HEK293T (cell line): ENCODE data around the gene C14orf132.

Experiments used
- ARNT ChIP-seq: fragments of 450-650 bp; IDR thresholded peaks from 2 replicates; pipeline ENCODE4 v1.6.1; 2017; ENCODE audit warnings: mild to moderate bottlenecking
- BHLHE40 ChIP-seq: fragments of 450-650 bp; IDR thresholded peaks from 2 replicates; pipeline ENCODE4 v1.6.1; 2016; ENCODE audit warnings: mild to moderate bottlenecking, moderate library complexity, borderline replicate concordance
- CTBP1 ChIP-seq: fragments of 450-650 bp; IDR thresholded peaks from 2 replicates; pipeline ENCODE4 v1.6.1; 2016; ENCODE audit warnings: borderline replicate concordance
- ELF4 ChIP-seq: fragments of 450-650 bp; IDR thresholded peaks from 2 replicates; pipeline ENCODE4 v1.6.1; 2017; ENCODE audit warnings: antibody characterized with exemption
- FOXK2 ChIP-seq: fragments of 450-650 bp; IDR thresholded peaks from 2 replicates; pipeline ENCODE4 v1.6.1; 2016; ENCODE audit warnings: mild to moderate bottlenecking
- HDGF ChIP-seq: fragments of 450-650 bp; IDR thresholded peaks from 2 replicates; pipeline ENCODE4 v1.6.1; 2017; ENCODE audit warnings: antibody characterized with exemption, borderline replicate concordance
- L3MBTL2 ChIP-seq: fragments of 450-650 bp; conservative IDR thresholded peaks from 2 replicates; pipeline ENCODE4 v1.6.1; 2016; ENCODE audit warnings: mild to moderate bottlenecking
- LEF1 ChIP-seq: fragments of 450-650 bp; IDR thresholded peaks from 2 replicates; pipeline ENCODE4 v1.6.1; 2017; ENCODE audit warnings: mild to moderate bottlenecking, borderline replicate concordance
- NFRKB ChIP-seq: fragments of 450-650 bp; IDR thresholded peaks from 2 replicates; pipeline ENCODE4 v1.6.1; 2016; ENCODE audit warnings: mild to moderate bottlenecking, moderate library complexity
- SP1 ChIP-seq: fragments of 450-650 bp; IDR thresholded peaks from 2 replicates; pipeline ENCODE4 v1.6.1; 2017
- SUZ12 ChIP-seq: fragments of 450-650 bp; IDR thresholded peaks from 2 replicates; pipeline ENCODE4 v1.6.1; 2016; ENCODE audit warnings: mild to moderate bottlenecking
- ZNF384 ChIP-seq: fragments of 450-650 bp; IDR thresholded peaks from 2 replicates; pipeline ENCODE4 v1.6.1; 2016
- TF ChIP-seq, protein P1 (sequence below): fragments of 450-650 bp; IDR thresholded peaks from 2 replicates; pipeline ENCODE4 v1.6.1; 2016

DNA sequence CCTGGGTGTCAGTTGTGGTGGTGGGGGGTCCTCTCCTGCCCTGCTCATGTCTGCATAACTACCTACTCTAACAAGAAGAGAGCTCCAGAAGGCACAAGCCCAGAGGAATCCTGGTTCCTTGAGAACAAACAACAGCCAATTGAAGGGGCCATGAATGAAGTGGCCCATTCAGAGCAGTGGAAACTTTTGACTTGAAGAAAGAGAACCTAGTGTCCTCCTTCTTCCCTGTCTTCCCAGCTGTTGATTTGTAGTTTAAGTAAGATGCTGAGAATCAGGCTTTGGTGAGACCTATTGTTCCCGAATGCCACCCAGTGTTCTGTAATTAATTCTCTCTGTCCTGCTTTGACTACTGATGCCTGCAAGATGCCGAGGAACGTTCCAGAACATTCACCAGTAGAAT lies 79.2 kb downstream of the C14orf132 start:
- TF ChIP-seq SP1 (no peak), SUZ12 (no peak), NFRKB (no peak), L3MBTL2 (no peak), LEF1 (no peak), ARNT (no peak), BHLHE40 (no peak), ZNF384 (no peak), CTBP1 (no peak), ELF4 (no peak), FOXK2 (no peak), HDGF (no peak)
- TF ChIP-seq, protein P1, sequence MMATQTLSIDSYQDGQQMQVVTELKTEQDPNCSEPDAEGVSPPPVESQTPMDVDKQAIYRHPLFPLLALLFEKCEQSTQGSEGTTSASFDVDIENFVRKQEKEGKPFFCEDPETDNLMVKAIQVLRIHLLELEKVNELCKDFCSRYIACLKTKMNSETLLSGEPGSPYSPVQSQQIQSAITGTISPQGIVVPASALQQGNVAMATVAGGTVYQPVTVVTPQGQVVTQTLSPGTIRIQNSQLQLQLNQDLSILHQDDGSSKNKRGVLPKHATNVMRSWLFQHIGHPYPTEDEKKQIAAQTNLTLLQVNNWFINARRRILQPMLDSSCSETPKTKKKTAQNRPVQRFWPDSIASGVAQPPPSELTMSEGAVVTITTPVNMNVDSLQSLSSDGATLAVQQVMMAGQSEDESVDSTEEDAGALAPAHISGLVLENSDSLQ = no peak
